Upper lobe of left lung (tissue), 6 donors: ENCODE data around the gene FAM171A2. TPM values are rescaled to one million over a fixed set of nuclear protein-coding genes. Genes with fewer than 3 reads are reported as not detected.

Experiments
- ATAC-seq, 2 donors: fragments of 200-7000 bp; cut with Tn5 transposase; one replicate each; pipeline ENCODE4 v1.9.1; 2022; ENCODE audit warnings: mild to moderate bottlenecking in 2 of 2, moderate library complexity in 2 of 2; ENCODE audit not compliant: low FRiP score in 2 of 2
- DNase-seq, 2 donors: peaks; one replicate each; pipeline ENCODE4 v3.0.0-alpha.2; 2019 to 2020
- H3K27ac ChIP-seq, 4 donors: fragments of 200-600 bp; sonication (generic); one replicate each; pipeline ENCODE4 v1.5.1; 2016 to 2019
- H3K27me3 ChIP-seq, 4 donors: fragments of 200-600 bp; sonication (generic); one replicate each; pipeline ENCODE4 v1.5.1; 2017 to 2019
- H3K36me3 ChIP-seq, 4 donors: fragments of 200-600 bp; sonication (generic); one replicate each; pipeline ENCODE4 v1.5.1; 2016 to 2019
- H3K4me1 ChIP-seq, 4 donors: fragments of 200-600 bp; sonication (generic); one replicate each; pipeline ENCODE4 v1.5.1; 2018 to 2019
- H3K4me3 ChIP-seq, 4 donors: fragments of 200-600 bp; sonication (generic); one replicate each; pipeline ENCODE4 v1.5.1; 2017 to 2019; ENCODE audit warnings: mild to moderate bottlenecking in 2 of 4, moderate library complexity in 1 of 4
- H3K9me3 ChIP-seq, 4 donors: fragments of 200-600 bp; sonication (generic); one replicate each; pipeline ENCODE4 v1.5.1; 2018 to 2019
- EP300 ChIP-seq, 4 donors: sonication (generic); formaldehyde crosslinking; IDR thresholded peaks; one replicate each; pipeline ENCODE4 v1.5.1; 2017; ENCODE audit warnings: antibody characterized with exemption in 4 of 4, control low read depth in 2 of 4
- POLR2A ChIP-seq, 4 donors: fragments of 450-650 bp; IDR thresholded peaks; one replicate each; pipeline ENCODE4 v1.5.1; 2016 to 2017; ENCODE audit warnings: antibody characterized with exemption in 4 of 4, mild to moderate bottlenecking in 2 of 4
- POLR2AphosphoS5 ChIP-seq, 2 donors: sonication (generic); formaldehyde crosslinking; IDR thresholded peaks; one replicate each; pipeline ENCODE4 v1.5.1; 2017; ENCODE audit warnings: antibody characterized with exemption in 2 of 2
- WGBS, 2 donors: methylation state at CpG; one replicate each; pipeline ENCODE4 v1.1.5; 2017 to 2018; 5-methylcytosine and 5-hydroxymethylcytosine counted together
- small RNA-seq, 4 donors: library from RNA; depleted of rRNA; stranded (forward); fragments of <200 nt; gene quantifications; one replicate each; pipeline ENCODE3, GENCODE V24; 2016
- total RNA-seq, 6 donors: library from RNA; depleted of rRNA in 4 of 6; stranded (reverse); fragments of >200 nt in 4 of 6; gene quantifications; one replicate each; pipeline versions ENCODE4 v1.1.0 to v1.2.1, GENCODE V29; 2016 to 2021
- TF ChIP-seq, protein P1 (sequence below), 6 experiments: fragments of 450-650 bp in 4 of 6; fragments of 200-600 bp in 2 of 6; sonication (generic) in 2 of 6; IDR thresholded peaks; one replicate each; pipeline ENCODE4 v1.5.1; 2016 to 2019; ENCODE audit warnings: antibody characterized with exemption in 6 of 6
- donor health status: DM: no; HTN: no; CAD: no; lungs with moderate emphysema.
- donor health status: DM: no; HTN: yes; CAD: no; lungs with severe emphysema.

Gene FAM171A2
- total RNA-seq, 6 donors from 2014 or later, result 0.61 to 4.6 (median 0.98) TPM; not detected in 1

DNA sequence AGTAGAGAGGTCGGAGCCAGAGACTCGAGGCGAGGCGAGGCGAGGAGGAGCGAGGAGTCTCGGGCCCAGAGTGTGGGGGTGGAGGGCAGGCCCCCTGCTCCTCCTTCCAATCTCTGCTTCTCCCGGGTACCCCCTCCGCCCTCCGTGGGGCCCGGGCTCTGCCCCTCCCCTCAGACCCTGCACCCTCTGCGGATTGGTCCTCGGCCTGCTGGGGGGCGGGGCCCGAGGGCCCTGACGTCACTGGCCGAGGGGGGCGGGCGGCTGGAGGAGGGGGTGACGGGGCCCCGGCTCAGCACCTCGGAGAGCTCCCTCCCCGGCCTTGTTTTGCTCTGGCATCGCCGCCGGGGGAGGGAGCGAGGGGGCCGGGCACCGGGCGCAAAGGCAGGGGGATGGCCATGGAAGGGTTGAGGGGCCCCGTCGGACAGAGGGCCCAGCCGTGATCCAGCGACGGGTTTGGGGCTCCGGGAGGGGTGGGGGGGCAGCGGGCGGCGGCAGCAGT is 55.3 kb downstream of the FAM171A2 start, which contains the start of gene RUNDC3A:
TSS of gene RUNDC3A (plus strand) at position 282 of the 499 bp plus-strand sequence. CDS start 232 bp downstream, outside the sequence.
- WGBS, 2 donors, result 0 to 3% methylated on average over 7 to 21 of the region's 39 CpGs
- Histone ChIP-seq H3K4me1 (peaks cover 18 to 20% (median 19%) of the 10 kb centered on the region in 4 donors), H3K9me3 (no peaks in the 10 kb centered on the region), H3K27ac (peak within 1 kb of the TSS in 2 of 4 donors; percentile 21 to 44), H3K27me3 (no peaks in the 10 kb centered on the region), H3K4me3 (peak within 1 kb of the TSS in 3 of 4 donors; percentile 39 to 51 (median 51)), H3K36me3 (no peaks in the 10 kb centered on the region)
- DNase-seq, result peak; percentile 78 to 97
- peak; percentile 89 to 98 for ATAC-seq
- TF ChIP-seq, protein P1, sequence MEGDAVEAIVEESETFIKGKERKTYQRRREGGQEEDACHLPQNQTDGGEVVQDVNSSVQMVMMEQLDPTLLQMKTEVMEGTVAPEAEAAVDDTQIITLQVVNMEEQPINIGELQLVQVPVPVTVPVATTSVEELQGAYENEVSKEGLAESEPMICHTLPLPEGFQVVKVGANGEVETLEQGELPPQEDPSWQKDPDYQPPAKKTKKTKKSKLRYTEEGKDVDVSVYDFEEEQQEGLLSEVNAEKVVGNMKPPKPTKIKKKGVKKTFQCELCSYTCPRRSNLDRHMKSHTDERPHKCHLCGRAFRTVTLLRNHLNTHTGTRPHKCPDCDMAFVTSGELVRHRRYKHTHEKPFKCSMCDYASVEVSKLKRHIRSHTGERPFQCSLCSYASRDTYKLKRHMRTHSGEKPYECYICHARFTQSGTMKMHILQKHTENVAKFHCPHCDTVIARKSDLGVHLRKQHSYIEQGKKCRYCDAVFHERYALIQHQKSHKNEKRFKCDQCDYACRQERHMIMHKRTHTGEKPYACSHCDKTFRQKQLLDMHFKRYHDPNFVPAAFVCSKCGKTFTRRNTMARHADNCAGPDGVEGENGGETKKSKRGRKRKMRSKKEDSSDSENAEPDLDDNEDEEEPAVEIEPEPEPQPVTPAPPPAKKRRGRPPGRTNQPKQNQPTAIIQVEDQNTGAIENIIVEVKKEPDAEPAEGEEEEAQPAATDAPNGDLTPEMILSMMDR (IDR thresholded peaks at IDR 0.05), result no peak
- TF ChIP-seq EP300 (IDR thresholded peaks at IDR 0.05), result no peak
- TF ChIP-seq POLR2A (IDR thresholded peaks at IDR 0.05), result no peak
- peak in 1 of 2 donors; percentile 6 for TF ChIP-seq POLR2AphosphoS5 (IDR thresholded peaks at IDR 0.05)

DNA sequence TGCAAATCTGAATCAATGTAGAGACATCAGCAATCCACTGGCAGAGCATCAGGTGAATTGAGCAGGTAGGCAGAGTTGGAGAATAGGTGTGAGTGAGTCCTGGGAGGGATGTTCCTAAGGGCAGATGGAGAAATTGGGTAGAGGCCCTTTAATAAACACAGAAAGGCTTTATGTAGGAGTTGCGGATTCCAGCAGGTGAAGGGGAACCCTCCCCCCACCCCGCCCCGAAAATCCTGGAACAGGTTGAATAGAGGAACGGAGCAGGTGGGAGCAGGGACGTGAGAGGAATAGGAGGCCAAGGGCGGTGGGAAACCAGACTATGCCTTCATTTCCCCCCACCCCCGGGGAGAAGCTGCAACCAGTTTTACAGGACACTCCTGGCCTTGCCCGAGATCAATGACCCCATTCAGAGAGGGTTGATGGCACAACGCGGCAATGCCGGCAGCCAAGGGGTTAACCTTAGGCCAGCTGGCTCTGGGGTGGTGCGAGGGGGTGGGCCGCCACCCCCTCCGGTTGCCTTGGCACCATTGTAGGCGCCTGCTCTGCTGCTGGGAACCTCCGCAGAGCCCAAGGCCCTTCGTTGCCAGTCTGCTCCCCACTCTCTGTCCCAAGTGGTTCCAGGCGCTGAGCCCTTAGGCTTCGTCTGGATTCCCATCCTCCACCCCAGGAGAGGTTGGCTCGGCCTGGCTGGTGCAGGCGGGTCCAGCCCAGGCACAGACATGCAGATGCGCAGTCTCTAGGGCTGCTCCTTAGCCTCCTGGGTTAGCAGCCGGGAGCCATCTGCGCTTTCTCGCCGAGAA is 56.1 kb downstream of the FAM171A2 start:
- Histone ChIP-seq H3K9me3 (no peaks in the 10 kb centered on the region), H3K4me1 (peaks cover 18 to 20% (median 19%) of the 10 kb centered on the region in 4 donors), H3K36me3 (no peaks in the 10 kb centered on the region), H3K27ac (peak overlapping the region in 2 of 4 donors; percentile 21 to 44), H3K27me3 (no peaks in the 10 kb centered on the region), H3K4me3 (peak overlapping the region in 3 of 4 donors; percentile 39 to 51 (median 51))
- TF ChIP-seq POLR2A (IDR thresholded peaks at IDR 0.05) (no peak), POLR2AphosphoS5 (IDR thresholded peaks at IDR 0.05) (no peak), EP300 (IDR thresholded peaks at IDR 0.05) (no peak)
- TF ChIP-seq, protein P1 (IDR thresholded peaks at IDR 0.05), result no peak
- peak; percentile 55 to 67 for ATAC-seq
- 3 to 10% methylated on average over 15 to 17 of the region's 26 CpGs for WGBS, 2 donors
- DNase-seq, result peak in 1 of 2 donors; percentile 70

DNA sequence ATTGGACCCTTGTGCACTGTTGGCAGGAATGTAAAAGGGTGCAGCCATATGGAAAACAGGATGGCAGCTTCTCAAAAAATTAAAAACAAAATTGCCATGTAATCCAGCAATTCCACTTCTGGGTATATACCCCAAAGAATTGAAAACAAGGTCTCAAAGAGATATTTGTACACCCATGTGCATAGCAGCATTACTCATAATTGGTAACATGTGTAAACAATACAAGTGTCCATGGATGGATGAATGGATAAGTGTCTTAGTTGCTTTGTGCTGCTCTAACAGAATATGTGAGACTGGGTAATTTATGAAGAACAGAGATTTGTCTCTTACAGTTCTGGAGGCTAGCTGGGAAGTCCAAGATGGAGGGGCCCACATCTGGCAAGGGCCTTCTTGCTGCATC is 59.0 kb downstream of the FAM171A2 start:
- Histone ChIP-seq H3K9me3 (no peaks in the 10 kb centered on the region), H3K27ac (no peak overlapping the region), H3K4me3 (no peak overlapping the region), H3K27me3 (no peaks in the 10 kb centered on the region), H3K4me1 (peaks cover 18 to 20% (median 19%) of the 10 kb centered on the region in 4 donors), H3K36me3 (no peaks in the 10 kb centered on the region)
- TF ChIP-seq POLR2A (IDR thresholded peaks at IDR 0.05) (no peak), POLR2AphosphoS5 (IDR thresholded peaks at IDR 0.05) (no peak), EP300 (IDR thresholded peaks at IDR 0.05) (no peak)
- TF ChIP-seq, protein P1 (IDR thresholded peaks at IDR 0.05), result no peak
- DNase-seq, result no peak
- ATAC-seq, result no peak

Small RNA genes within 50 kb of the gene (small RNA-seq; reads per million reads assigned to genes)
- 0 reads per million in 4 donors for gene RF00012
- gene RN7SL258P, result 0 reads per million in 4 donors
- gene RNU6-453P, result 0 to 0.07 (median 0) reads per million in 4 donors

Other genes starting within 250 kb of the FAM171A2 start
- 100 to 1,000 TPM in 2 of 6 donors, 10 to 100 TPM in 4; 59.9 to 138 (median 64.9) TPM for gene HDAC5, start 240.2 kb downstream of the FAM171A2 start, total RNA-seq
- 1 to 10 TPM in 4 of 6 donors, under 1 TPM in 2; 0.89 to 1.4 (median 1.0) TPM for gene HROB, start 221.9 kb downstream of the FAM171A2 start, total RNA-seq
- under 1 TPM in 1 of 6 donors, not detected in 5; 0.11 TPM for gene ASB16, start 193.1 kb downstream of the FAM171A2 start, total RNA-seq
- gene TMUB2, start 176.9 kb downstream of the FAM171A2 start, total RNA-seq, result 10 to 100 TPM; 28.5 to 46.1 (median 34.9) TPM
- 10 to 100 TPM; 41.4 to 79.0 (median 46.9) TPM for gene ATXN7L3, start 164.0 kb downstream of the FAM171A2 start, total RNA-seq
- gene UBTF, start 144.2 kb downstream of the FAM171A2 start, total RNA-seq, result 10 to 100 TPM; 41.2 to 94.3 (median 67.6) TPM
- gene SLC4A1, start 95.7 kb downstream of the FAM171A2 start, total RNA-seq, result 1 to 10 TPM in 3 of 6 donors, under 1 TPM in 2, not detected in 1; 0.46 to 6.3 (median 1.0) TPM
- 1 to 10 TPM in 2 of 6 donors, under 1 TPM in 1, not detected in 3; 0.13 to 2.6 (median 1.0) TPM for gene RUNDC3A, start 55.3 kb downstream of the FAM171A2 start, total RNA-seq
- gene SLC25A39, start 39.0 kb downstream of the FAM171A2 start, total RNA-seq, result 100 to 1,000 TPM in 3 of 6 donors, 10 to 100 TPM in 3; 56.8 to 144 (median 98.6) TPM
- gene GRN, start 18.6 kb downstream of the FAM171A2 start, total RNA-seq, result 1,000 to 10,000 TPM in 4 of 6 donors, 100 to 1,000 TPM in 2; 439 to 1,887 (median 1,220) TPM
- gene ITGA2B, start 25.8 kb upstream of the FAM171A2 start, total RNA-seq, result 10 to 100 TPM in 3 of 6 donors, 1 to 10 TPM in 3; 3.0 to 18.1 (median 7.5) TPM
- gene GPATCH8, start 139.6 kb upstream of the FAM171A2 start, total RNA-seq, result 10 to 100 TPM; 27.2 to 74.5 (median 44.1) TPM
- 10 to 100 TPM in 2 of 6 donors, 1 to 10 TPM in 4; 4.2 to 12.9 (median 7.5) TPM for gene FZD2, start 193.6 kb upstream of the FAM171A2 start, total RNA-seq